Glomerular endothelial cell (primary cell): ENCODE results near the gene NTN1. TPM values are rescaled to one million over a fixed set of nuclear protein-coding genes. Genes with fewer than 3 reads are reported as not detected.

Experiments used
- DNase-seq: peaks from one replicate; pipeline ENCODE4 v3.0.0-alpha.2; 2011; ENCODE audit warnings: low read depth, low spot score; ENCODE audit errors: extremely low read depth
- total RNA-seq: library from RNA; depleted of rRNA; stranded (reverse); fragments of >200 nt; gene quantifications from 2 replicates; pipeline ENCODE4 v1.2.3, GENCODE V29; 2015

NTN1 gene
- total RNA-seq, 1 donor from 2014 or later, result 0.82 TPM

- DNase-seq, result no peak
These were observed 189.9 kb downstream of the NTN1 start for GRCh38 chr17:9211133-9211765.

- DNase-seq, result no peak
These were observed 191.3 kb downstream of the NTN1 start for GRCh38 chr17:9212376-9213302.

GRCh38 chr17:9213303-9213640 lies 192.0 kb downstream of the NTN1 start:
- DNase-seq, result no peak

GRCh38 chr17:9215465-9215864 lies 194.2 kb downstream of the NTN1 start:
- DNase-seq, result no peak

- DNase-seq, result no peak
These were observed 196.1 kb downstream of the NTN1 start for GRCh38 chr17:9217151-9218056.

- DNase-seq, result no peak
These were observed 196.8 kb downstream of the NTN1 start for GRCh38 chr17:9218064-9218635.

- no peak for DNase-seq
These were observed 197.6 kb downstream of the NTN1 start for GRCh38 chr17:9218911-9219310.

- DNase-seq, result no peak
These were observed 198.5 kb downstream of the NTN1 start for GRCh38 chr17:9219631-9220397.

GRCh38 chr17:9220398-9221146 lies 199.3 kb downstream of the NTN1 start:
- no peak for DNase-seq

GRCh38 chr17:9221147-9221921 lies 200.0 kb downstream of the NTN1 start:
- no peak for DNase-seq

GRCh38 chr17:9221922-9222180 lies 200.5 kb downstream of the NTN1 start:
- DNase-seq, result no peak

- no peak for DNase-seq
These were observed 202.2 kb downstream of the NTN1 start for GRCh38 chr17:9223531-9223930.

GRCh38 chr17:9224485-9224884 lies 203.2 kb downstream of the NTN1 start:
- no peak for DNase-seq

GRCh38 chr17:9225305-9226101 lies 204.2 kb downstream of the NTN1 start:
- DNase-seq, result no peak

GRCh38 chr17:9226130-9226793 lies 205.0 kb downstream of the NTN1 start:
- DNase-seq, result no peak

- no peak for DNase-seq
These were observed 205.5 kb downstream of the NTN1 start for GRCh38 chr17:9226794-9227135.

GRCh38 chr17:9227819-9228407 lies 206.6 kb downstream of the NTN1 start:
- no peak for DNase-seq
